K562 (cell line): ENCODE results near the gene PTP4A2. TPM values are rescaled to one million over a fixed set of nuclear protein-coding genes. Genes with fewer than 3 reads are reported as not detected.
A peak's percentile ranks its signal among the peaks of the same experiment; 100 is the strongest.

ENCODE experiments used
- FUS ChIP-seq: fragments of 200-400 bp; formaldehyde crosslinking; optimal IDR thresholded peaks from 2 replicates; pipeline ENCODE3; 2017; ENCODE audit warnings: low read depth, low read length
- GABPA ChIP-seq: fragments of 200-800 bp; sonication (Bioruptor generic); conservative IDR thresholded peaks from 2 replicates; pipeline ENCODE4 v1.6.1; 2016; ENCODE audit warnings: low read depth, missing genetic modification characterization, missing compliant biosample characterization
- JUND ChIP-seq, 2 experiments: IDR thresholded peaks; 2 replicates in 1 of 2; 3 replicates in 1 of 2; pipeline ENCODE4 v1.6.1; 2011; ENCODE audit warnings: borderline replicate concordance in 2 of 2, low read depth in 2 of 2, low read length in 2 of 2, improper control_type of control experiment in 1 of 2, missing biosample characterization in 1 of 2, missing genetic modification characterization in 1 of 2, missing genetic modification reagents in 1 of 2
- NUFIP1 ChIP-seq: fragments of 450-650 bp; IDR thresholded peaks from 2 replicates; pipeline ENCODE4 v1.6.1; 2018; ENCODE audit not compliant: partially characterized antibody
- SMAD3 ChIP-seq: fragments of 450-650 bp; formaldehyde crosslinking; conservative IDR thresholded peaks from 2 replicates; pipeline ENCODE4 v1.4.0; 2020; ENCODE audit warnings: mild to moderate bottlenecking
- SMARCA4 ChIP-seq: fragments of 450-650 bp; IDR thresholded peaks from 2 replicates; pipeline ENCODE4 v1.6.1; 2016
- SREBF2 ChIP-seq: sonication (generic); formaldehyde crosslinking; IDR thresholded peaks from 2 replicates; pipeline ENCODE4 v1.4.0; 2020; ENCODE audit warnings: mild to moderate bottlenecking, missing genetic modification reagents
- YBX1 ChIP-seq: fragments of 450-650 bp; IDR thresholded peaks from 2 replicates; pipeline ENCODE4 v1.7.1; 2016; ENCODE audit warnings: mild to moderate bottlenecking
- ZNF184 ChIP-seq: sonication (generic); formaldehyde crosslinking; IDR thresholded peaks from 2 replicates; pipeline ENCODE4 v1.5.0; 2020; ENCODE audit warnings: missing genetic modification reagents
- ZNF316 ChIP-seq: fragments of 450-650 bp; IDR thresholded peaks from 2 replicates; pipeline ENCODE4 v1.6.1; 2016
- ZNF780A ChIP-seq: fragments of 250-450 bp; sonication (Bioruptor Pico); IDR thresholded peaks from 2 replicates; pipeline ENCODE4 v1.5.0; 2021; ENCODE audit warnings: mild to moderate bottlenecking
- polyA plus RNA-seq, 8 experiments: library from polyadenylated mRNA; depleted of rRNA in 4 of 8; stranded (reverse) in 5 of 8; unstranded in 3 of 8; fragments of >200 nt; fragmentation: Nextera tagmentation in 2 of 8; fragmentation: Illumina TruSeq in 1 of 8; extraction: Ambion mirVana in 2 of 8; extraction: Trizol in 1 of 8; gene quantifications; 2 replicates each; pipeline versions ENCODE4 v1.2.1 to v1.2.3, GENCODE V29; 2011 to 2014; ENCODE audit warnings: inconsistent platforms in 1 of 8, missing spikeins in 1 of 8
- total RNA-seq, 7 experiments: library from RNA; depleted of rRNA in 6 of 7; stranded (reverse); fragments of >200 nt in 6 of 7; fragmentation: Illumina TruSeq in 2 of 7; extraction: Trizol in 2 of 7; gene quantifications; 2 replicates each; pipeline versions ENCODE4 v1.2.1 to v1.2.3, GENCODE V29; 2011 to 2021; ENCODE audit warnings: low replicate concordance in 1 of 7
- TF ChIP-seq, protein P1 (sequence below): fragments of 250-450 bp; sonication (Bioruptor Pico); IDR thresholded peaks from 2 replicates; pipeline ENCODE4 v1.5.0; 2022; ENCODE audit warnings: mild to moderate bottlenecking
- TF ChIP-seq, protein P2 (sequence below), 2 experiments: fragments of 450-650 bp in 1 of 2; sonication (generic) in 1 of 2; formaldehyde crosslinking in 1 of 2; IDR thresholded peaks in 1 of 2; conservative IDR thresholded peaks in 1 of 2; 2 replicates each; pipeline versions ENCODE4 v1.6.1 to v1.8.1; 2016 to 2023; ENCODE audit warnings: mild to moderate bottlenecking in 2 of 2, moderate library complexity in 2 of 2, inconsistent platforms in 1 of 2, missing genetic modification reagents in 1 of 2
- TF ChIP-seq, protein P3 (sequence below): fragments of 450-650 bp; IDR thresholded peaks from 2 replicates; pipeline ENCODE4 v1.6.1; 2018; ENCODE audit not compliant: partially characterized antibody
- TF ChIP-seq, protein P4 (sequence below): IDR thresholded peaks from 2 replicates; pipeline ENCODE4 v1.6.1; 2011; ENCODE audit not compliant: insufficient read length; ENCODE audit errors: extremely low read depth
- TF ChIP-seq, protein P5 (sequence below): fragments of 250-450 bp; sonication (Bioruptor Pico); IDR thresholded peaks from 2 replicates; pipeline ENCODE4 v1.5.1; 2021; ENCODE audit warnings: mild to moderate bottlenecking

PTP4A2 gene
- total and polyA plus RNA-seq, 9 of the 15 experiments (the other 6 are each of a cell fraction or from before 2014, with no cell fraction given): 197 to 870 (median 480) TPM

DNA sequence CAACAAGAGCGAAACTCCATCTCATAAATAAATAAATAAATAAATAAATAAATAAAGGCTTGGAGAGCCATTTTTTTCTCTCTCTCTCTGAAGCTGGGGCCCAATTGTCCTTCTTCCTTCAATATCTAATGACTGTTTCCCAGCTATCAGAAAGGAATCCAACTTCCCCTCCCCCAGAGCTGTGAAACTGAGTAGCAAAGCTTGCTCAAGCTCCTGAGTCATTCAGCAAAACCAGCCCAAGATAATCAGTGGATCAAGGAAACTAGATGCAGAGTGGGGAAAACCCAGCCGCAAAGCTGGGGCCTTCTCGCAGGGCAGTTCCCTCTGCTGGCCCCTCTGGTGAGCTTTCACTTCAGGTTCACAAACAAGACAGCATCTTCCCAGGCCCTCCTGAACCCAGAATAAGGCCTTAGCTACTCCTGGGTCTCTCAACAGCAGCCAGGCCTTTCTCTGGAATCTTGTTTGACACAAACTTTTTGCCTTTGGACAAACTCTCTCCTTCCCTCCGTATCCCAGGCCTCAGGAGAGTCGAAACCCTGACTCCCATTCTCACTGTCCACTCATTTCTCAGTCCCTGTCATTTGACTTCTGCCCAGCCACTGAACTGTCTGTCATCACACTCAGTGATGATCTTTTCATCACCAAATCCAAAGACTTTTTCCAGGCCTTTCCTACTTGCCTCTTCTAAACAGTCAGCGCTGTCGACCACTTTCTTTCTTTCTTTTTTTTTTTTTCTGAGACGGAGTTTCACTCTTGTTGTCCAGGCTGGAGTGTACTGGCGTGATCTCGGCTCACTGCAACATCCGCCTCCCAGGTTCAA, 18.0 kb upstream of the PTP4A2 start (continued):
- TF ChIP-seq, protein P1, sequence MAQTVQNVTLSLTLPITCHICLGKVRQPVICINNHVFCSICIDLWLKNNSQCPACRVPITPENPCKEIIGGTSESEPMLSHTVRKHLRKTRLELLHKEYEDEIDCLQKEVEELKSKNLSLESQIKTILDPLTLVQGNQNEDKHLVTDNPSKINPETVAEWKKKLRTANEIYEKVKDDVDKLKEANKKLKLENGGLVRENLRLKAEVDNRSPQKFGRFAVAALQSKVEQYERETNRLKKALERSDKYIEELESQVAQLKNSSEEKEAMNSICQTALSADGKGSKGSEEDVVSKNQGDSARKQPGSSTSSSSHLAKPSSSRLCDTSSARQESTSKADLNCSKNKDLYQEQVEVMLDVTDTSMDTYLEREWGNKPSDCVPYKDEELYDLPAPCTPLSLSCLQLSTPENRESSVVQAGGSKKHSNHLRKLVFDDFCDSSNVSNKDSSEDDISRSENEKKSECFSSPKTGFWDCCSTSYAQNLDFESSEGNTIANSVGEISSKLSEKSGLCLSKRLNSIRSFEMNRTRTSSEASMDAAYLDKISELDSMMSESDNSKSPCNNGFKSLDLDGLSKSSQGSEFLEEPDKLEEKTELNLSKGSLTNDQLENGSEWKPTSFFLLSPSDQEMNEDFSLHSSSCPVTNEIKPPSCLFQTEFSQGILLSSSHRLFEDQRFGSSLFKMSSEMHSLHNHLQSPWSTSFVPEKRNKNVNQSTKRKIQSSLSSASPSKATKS: no peak
- TF ChIP-seq SMAD3 (CRISPR knock-in tag) (peak; percentile 83), ZNF780A (CRISPR knock-in tag) (no peak), JUND (IDR thresholded peaks at IDR 0.05; ENCODE audit: borderline replicate concordance, low read depth, low read length) (peak; percentile 95), JUND (tag; IDR thresholded peaks at IDR 0.05; ENCODE audit: borderline replicate concordance, low read depth, low read length) (peak; percentile 93; the same call in 2 of the 3 replicates), SREBF2 (CRISPR knock-in tag) (no peak), ZNF184 (no peak), NUFIP1 (no peak), SMARCA4 (peak; percentile 94), FUS (no peak), ZNF316 (peak; percentile 85), GABPA (tag) (no peak), YBX1 (no peak)
- TF ChIP-seq, protein P2, sequence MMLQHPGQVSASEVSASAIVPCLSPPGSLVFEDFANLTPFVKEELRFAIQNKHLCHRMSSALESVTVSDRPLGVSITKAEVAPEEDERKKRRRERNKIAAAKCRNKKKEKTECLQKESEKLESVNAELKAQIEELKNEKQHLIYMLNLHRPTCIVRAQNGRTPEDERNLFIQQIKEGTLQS (IDR thresholded peaks at IDR 0.05): peak; percentile 87
- TF ChIP-seq, protein P2 (CRISPR knock-in tag; conservative IDR thresholded peaks at IDR 0.05): peak; percentile 90
- TF ChIP-seq, protein P3, sequence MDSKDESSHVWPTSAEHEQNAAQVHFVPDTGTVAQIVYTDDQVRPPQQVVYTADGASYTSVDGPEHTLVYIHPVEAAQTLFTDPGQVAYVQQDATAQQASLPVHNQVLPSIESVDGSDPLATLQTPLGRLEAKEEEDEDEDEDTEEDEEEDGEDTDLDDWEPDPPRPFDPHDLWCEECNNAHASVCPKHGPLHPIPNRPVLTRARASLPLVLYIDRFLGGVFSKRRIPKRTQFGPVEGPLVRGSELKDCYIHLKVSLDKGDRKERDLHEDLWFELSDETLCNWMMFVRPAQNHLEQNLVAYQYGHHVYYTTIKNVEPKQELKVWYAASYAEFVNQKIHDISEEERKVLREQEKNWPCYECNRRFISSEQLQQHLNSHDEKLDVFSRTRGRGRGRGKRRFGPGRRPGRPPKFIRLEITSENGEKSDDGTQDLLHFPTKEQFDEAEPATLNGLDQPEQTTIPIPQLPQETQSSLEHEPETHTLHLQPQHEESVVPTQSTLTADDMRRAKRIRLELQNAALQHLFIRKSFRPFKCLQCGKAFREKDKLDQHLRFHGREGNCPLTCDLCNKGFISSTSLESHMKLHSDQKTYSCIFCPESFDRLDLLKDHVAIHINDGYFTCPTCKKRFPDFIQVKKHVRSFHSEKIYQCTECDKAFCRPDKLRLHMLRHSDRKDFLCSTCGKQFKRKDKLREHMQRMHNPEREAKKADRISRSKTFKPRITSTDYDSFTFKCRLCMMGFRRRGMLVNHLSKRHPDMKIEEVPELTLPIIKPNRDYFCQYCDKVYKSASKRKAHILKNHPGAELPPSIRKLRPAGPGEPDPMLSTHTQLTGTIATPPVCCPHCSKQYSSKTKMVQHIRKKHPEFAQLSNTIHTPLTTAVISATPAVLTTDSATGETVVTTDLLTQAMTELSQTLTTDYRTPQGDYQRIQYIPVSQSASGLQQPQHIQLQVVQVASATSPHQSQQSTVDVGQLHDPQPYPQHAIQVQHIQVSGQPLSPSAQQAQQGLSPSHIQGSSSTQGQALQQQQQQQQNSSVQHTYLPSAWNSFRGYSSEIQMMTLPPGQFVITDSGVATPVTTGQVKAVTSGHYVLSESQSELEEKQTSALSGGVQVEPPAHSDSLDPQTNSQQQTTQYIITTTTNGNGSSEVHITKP: peak; percentile 86
- TF ChIP-seq, protein P4, sequence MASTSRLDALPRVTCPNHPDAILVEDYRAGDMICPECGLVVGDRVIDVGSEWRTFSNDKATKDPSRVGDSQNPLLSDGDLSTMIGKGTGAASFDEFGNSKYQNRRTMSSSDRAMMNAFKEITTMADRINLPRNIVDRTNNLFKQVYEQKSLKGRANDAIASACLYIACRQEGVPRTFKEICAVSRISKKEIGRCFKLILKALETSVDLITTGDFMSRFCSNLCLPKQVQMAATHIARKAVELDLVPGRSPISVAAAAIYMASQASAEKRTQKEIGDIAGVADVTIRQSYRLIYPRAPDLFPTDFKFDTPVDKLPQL: no peak
- TF ChIP-seq, protein P5, sequence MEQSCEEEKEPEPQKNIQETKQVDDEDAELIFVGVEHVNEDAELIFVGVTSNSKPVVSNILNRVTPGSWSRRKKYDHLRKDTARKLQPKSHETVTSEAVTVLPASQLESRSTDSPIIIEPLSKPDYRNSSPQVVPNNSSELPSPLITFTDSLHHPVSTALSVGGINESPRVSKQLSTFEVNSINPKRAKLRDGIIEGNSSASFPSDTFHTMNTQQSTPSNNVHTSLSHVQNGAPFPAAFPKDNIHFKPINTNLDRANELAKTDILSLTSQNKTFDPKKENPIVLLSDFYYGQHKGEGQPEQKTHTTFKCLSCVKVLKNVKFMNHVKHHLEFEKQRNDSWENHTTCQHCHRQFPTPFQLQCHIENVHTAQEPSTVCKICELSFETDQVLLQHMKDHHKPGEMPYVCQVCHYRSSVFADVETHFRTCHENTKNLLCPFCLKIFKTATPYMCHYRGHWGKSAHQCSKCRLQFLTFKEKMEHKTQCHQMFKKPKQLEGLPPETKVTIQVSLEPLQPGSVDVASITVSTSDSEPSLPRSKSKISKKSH (CRISPR knock-in tag): no peak
